ENCODE measurements around the gene SMPD4. TPM values are rescaled to one million over a fixed set of nuclear protein-coding genes. Genes with fewer than 3 reads are reported as not detected.
"Not testable (repeated sequence)": the region's sequence is repeated elsewhere in the genome, so short reads cannot be mapped to it uniquely, and the experiment has no call there.

Gene SMPD4
- total RNA-seq, 1 experiment from 2014 or later: 98.9 TPM

DNA sequence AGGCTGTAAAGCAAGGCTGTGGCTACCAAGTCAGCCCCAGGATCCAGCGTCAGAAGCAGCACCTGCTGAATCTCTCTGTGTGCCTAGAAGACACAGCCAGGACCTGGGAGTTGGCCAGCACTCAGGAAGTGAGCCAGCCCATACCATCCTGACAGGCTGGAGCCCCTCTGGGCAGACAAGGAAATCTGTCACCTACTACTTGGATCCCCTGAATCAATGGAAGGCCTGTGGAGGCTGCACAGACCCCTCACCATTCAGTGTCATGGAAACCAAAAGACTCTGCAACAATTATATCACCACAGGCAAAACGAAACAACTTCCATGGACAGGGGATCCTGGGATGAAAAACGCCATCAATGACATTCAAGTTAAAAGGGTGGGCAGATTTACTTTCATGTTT is 14.8 kb downstream of the SMPD4 start:
- RAD21 ChIA-PET (ENCODE audit: low non-redundant PET in 1 of 2, low total read pairs in 2 of 2, uncharacterized antibody in 2 of 2, unreplicated experiment in 2 of 2); H3K4me2 ChIP-seq (ENCODE audit: low read length); H3K9me2 ChIP-seq (ENCODE audit: insufficient read depth); ATAC-seq; DNase-seq (ENCODE audit: low read depth, low spot score); POLR2A ChIA-PET; H3K27me3 ChIP-seq (ENCODE audit: insufficient read depth, low read length); intact Hi-C loops (cut with micrococcal nuclease); H3K4me3 ChIP-seq (replicated peaks in 1 of 2; ENCODE audit: low read depth in 1 of 2, low read length in 2 of 2); H3K9ac ChIP-seq (ENCODE audit: low read length); H3K4me1 ChIP-seq (ENCODE audit: control insufficient read depth in 1 of 2, insufficient read depth in 2 of 2, low read length in 2 of 2); H2AFZ ChIP-seq (ENCODE audit: low read depth, low read length, poor library complexity, severe bottlenecking); H3K9me3 ChIP-seq (ENCODE audit: control insufficient read depth in 1 of 2, insufficient read depth in 1 of 2, low read depth in 1 of 2, low read length in 2 of 2); H3K27ac ChIP-seq (ENCODE audit: low read depth, low read length); CTCF ChIA-PET; H3K79me2 ChIP-seq (ENCODE audit: insufficient read depth, low read length); H4K20me1 ChIP-seq (ENCODE audit: insufficient read depth): not testable (repeated sequence)
- peaks cover 17 to 23% of the 10 kb centered on the region in 2 experiments; a peak in 2 of 4 replicates for H3K36me3 ChIP-seq (ENCODE audit: control insufficient read depth in 1 of 2, insufficient read depth in 2 of 2, low read length in 2 of 2)
- BruUV-seq (replicated peaks): TSS peak; percentile 4

DNA sequence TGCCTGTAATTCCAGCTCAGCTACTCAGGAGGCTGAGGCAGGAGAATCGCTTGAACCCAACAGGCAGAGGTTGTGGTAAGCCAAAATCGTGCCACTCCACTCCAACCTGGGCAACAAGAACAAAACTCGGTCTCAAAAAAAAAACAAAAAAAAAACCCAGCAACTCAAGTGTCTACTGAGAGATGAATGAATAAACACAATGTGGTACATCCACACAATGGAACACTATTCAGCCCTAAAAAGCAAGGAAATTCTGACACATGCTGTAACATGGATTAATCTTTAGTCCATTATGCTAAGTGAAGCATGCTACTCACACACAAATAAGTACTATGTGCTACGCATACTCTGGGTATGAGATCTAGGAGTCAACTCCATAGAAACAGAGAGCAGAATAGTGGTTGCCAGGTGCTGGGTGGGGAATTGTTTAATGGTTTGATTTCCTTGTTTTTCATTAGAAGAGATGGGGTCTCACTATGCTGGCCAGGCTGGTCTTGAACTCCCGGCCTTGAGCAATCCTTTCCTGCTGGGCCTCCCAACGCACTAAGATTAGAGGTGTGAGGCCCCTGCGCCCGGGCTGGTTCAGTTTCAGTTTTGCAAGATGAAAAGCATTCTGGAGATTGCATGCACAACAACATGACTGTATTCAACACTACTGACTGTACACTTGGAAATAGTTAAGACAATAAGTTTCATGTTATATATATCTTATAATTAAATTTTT is 15.9 kb downstream of the SMPD4 start:
- intact Hi-C loops (cut with micrococcal nuclease): no loop called here
- POLR2A ChIA-PET: no interaction called here
- BruUV-seq (replicated peaks): no TSS peak
- H3K9me3 ChIP-seq (ENCODE audit: control insufficient read depth in 1 of 2, insufficient read depth in 1 of 2, low read depth in 1 of 2, low read length in 2 of 2): no peaks in the 10 kb centered on the region
- no peak overlapping the region for H3K4me3 ChIP-seq (replicated peaks in 1 of 2; ENCODE audit: low read depth in 1 of 2, low read length in 2 of 2)
- H3K79me2 ChIP-seq (ENCODE audit: insufficient read depth, low read length): peaks cover 1% of the 10 kb centered on the region; the same call in 1 of the 2 replicates
- CTCF ChIA-PET: no interaction called here
- peaks cover 16 to 23% of the 10 kb centered on the region in 2 experiments; a peak in 2 of 4 replicates for H3K36me3 ChIP-seq (ENCODE audit: control insufficient read depth in 1 of 2, insufficient read depth in 2 of 2, low read length in 2 of 2)
- H3K4me2 ChIP-seq (ENCODE audit: low read length): no peak overlapping the region
- no peaks in the 10 kb centered on the region for H3K9me2 ChIP-seq (ENCODE audit: insufficient read depth)
- no peaks in the 10 kb centered on the region for H4K20me1 ChIP-seq (ENCODE audit: insufficient read depth)
- no peaks in the 10 kb centered on the region for H3K27me3 ChIP-seq (ENCODE audit: insufficient read depth, low read length)
- no peak for DNase-seq (ENCODE audit: low read depth, low spot score)
- no peak overlapping the region for H3K27ac ChIP-seq (ENCODE audit: low read depth, low read length)
- no peak overlapping the region for H3K9ac ChIP-seq (ENCODE audit: low read length)
- RAD21 ChIA-PET (ENCODE audit: low non-redundant PET in 1 of 2, low total read pairs in 2 of 2, uncharacterized antibody in 2 of 2, unreplicated experiment in 2 of 2): no interaction called here
- no peaks in the 10 kb centered on the region for H3K4me1 ChIP-seq (ENCODE audit: control insufficient read depth in 1 of 2, insufficient read depth in 2 of 2, low read length in 2 of 2)
- H2AFZ ChIP-seq (ENCODE audit: low read depth, low read length, poor library complexity, severe bottlenecking): no peak overlapping the region
- no peak for ATAC-seq
- TF ChIP-seq SIN3A (IDR thresholded peaks at IDR 0.05; ENCODE audit: low read depth) (no peak), RAD21 (IDR thresholded peaks at IDR 0.05; ENCODE audit: low read depth) (no peak), ZFX (IDR thresholded peaks at IDR 0.05) (no peak), SRF (IDR thresholded peaks at IDR 0.05; ENCODE audit: low read depth) (no peak), JUND (IDR thresholded peaks at IDR 0.05) (no peak), CBX3 (IDR thresholded peaks at IDR 0.05; ENCODE audit: low read depth) (no peak), FOSL1 (IDR thresholded peaks at IDR 0.05; ENCODE audit: low read depth) (no peak), EZH2 (IDR thresholded peaks at IDR 0.05) (no peak), SP1 (IDR thresholded peaks at IDR 0.05; ENCODE audit: low read depth) (no peak), TCF7L2 (IDR thresholded peaks at IDR 0.05; ENCODE audit: borderline replicate concordance, extremely low read depth, insufficient read depth, insufficient read length) (no peak), ZNF274 (IDR thresholded peaks at IDR 0.05; ENCODE audit: low read depth, low read length) (no peak), POLR2A (IDR thresholded peaks at IDR 0.05; ENCODE audit: borderline replicate concordance, extremely low read depth, insufficient read depth, insufficient read length) (no peak)
- TF ChIP-seq, protein P1, sequence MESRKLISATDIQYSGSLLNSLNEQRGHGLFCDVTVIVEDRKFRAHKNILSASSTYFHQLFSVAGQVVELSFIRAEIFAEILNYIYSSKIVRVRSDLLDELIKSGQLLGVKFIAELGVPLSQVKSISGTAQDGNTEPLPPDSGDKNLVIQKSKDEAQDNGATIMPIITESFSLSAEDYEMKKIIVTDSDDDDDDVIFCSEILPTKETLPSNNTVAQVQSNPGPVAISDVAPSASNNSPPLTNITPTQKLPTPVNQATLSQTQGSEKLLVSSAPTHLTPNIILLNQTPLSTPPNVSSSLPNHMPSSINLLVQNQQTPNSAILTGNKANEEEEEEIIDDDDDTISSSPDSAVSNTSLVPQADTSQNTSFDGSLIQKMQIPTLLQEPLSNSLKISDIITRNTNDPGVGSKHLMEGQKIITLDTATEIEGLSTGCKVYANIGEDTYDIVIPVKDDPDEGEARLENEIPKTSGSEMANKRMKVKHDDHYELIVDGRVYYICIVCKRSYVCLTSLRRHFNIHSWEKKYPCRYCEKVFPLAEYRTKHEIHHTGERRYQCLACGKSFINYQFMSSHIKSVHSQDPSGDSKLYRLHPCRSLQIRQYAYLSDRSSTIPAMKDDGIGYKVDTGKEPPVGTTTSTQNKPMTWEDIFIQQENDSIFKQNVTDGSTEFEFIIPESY (IDR thresholded peaks at IDR 0.05; ENCODE audit: extremely low read depth, insufficient replicate concordance, low read length): no peak
- TF ChIP-seq, protein P2, sequence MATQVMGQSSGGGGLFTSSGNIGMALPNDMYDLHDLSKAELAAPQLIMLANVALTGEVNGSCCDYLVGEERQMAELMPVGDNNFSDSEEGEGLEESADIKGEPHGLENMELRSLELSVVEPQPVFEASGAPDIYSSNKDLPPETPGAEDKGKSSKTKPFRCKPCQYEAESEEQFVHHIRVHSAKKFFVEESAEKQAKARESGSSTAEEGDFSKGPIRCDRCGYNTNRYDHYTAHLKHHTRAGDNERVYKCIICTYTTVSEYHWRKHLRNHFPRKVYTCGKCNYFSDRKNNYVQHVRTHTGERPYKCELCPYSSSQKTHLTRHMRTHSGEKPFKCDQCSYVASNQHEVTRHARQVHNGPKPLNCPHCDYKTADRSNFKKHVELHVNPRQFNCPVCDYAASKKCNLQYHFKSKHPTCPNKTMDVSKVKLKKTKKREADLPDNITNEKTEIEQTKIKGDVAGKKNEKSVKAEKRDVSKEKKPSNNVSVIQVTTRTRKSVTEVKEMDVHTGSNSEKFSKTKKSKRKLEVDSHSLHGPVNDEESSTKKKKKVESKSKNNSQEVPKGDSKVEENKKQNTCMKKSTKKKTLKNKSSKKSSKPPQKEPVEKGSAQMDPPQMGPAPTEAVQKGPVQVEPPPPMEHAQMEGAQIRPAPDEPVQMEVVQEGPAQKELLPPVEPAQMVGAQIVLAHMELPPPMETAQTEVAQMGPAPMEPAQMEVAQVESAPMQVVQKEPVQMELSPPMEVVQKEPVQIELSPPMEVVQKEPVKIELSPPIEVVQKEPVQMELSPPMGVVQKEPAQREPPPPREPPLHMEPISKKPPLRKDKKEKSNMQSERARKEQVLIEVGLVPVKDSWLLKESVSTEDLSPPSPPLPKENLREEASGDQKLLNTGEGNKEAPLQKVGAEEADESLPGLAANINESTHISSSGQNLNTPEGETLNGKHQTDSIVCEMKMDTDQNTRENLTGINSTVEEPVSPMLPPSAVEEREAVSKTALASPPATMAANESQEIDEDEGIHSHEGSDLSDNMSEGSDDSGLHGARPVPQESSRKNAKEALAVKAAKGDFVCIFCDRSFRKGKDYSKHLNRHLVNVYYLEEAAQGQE (IDR thresholded peaks at IDR 0.05; ENCODE audit: low read depth): no peak
- TF ChIP-seq, protein P3, sequence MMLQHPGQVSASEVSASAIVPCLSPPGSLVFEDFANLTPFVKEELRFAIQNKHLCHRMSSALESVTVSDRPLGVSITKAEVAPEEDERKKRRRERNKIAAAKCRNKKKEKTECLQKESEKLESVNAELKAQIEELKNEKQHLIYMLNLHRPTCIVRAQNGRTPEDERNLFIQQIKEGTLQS (IDR thresholded peaks at IDR 0.05): no peak
- TF ChIP-seq, protein P4, sequence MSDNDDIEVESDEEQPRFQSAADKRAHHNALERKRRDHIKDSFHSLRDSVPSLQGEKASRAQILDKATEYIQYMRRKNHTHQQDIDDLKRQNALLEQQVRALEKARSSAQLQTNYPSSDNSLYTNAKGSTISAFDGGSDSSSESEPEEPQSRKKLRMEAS (IDR thresholded peaks at IDR 0.05): no peak
